SH-SY5Y (cell line): ENCODE data around the gene NBL1.

Experiments
- GATA2 ChIP-seq: IDR thresholded peaks from 2 replicates; pipeline ENCODE4 v1.6.1; 2011; ENCODE audit warnings: mild to moderate bottlenecking, low read depth, low read length
- GATA3 ChIP-seq: IDR thresholded peaks from 2 replicates; pipeline ENCODE4 v1.6.1; 2011; ENCODE audit warnings: low read depth, mild to moderate bottlenecking, low read length, moderate library complexity

DNA sequence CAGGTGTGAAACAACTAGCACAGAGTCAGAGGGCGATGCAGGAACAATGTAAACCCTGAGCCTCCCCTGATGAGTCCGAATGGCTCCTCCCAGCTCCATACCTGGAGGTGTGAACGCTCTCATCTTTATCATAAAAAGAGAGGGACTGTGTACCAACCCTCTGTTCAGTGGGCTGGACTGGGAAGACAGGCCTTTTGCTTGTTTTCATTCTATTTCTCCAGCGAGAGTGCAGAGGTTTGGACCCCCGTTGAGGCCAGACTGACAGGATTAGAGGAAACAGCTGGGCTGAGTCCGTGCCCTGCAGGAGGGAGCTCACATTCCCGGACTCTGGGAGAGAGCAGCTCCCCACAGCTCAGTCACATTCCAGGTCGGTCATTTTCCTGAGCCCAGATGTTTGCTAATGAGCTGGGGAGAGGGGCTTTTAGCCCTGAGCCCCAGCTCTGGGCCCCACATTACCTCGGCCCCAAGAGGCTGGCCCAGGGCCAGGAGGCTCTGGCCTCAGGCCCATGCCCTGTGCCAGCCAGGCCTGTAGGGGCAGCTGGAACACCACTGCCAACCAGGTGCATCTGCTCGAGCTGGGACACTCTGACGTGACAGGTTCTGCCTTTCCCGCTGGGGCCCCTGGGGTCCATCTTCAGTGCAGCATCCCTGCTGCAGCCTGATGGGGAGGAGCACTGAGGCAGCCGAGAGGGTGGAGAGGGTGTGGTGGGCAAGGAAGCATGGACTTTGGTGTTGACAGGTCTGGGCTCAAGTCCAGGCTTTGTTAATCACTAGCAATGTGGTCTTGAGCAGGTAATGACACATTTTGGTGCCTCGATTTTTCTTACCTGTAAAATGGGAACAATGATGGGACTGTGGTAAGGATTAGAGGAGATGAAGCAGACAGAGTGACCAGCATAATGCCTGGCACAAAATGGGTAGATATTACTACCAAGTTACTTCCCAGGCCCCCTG, 3.5 kb upstream of the NBL1 start:
- TF ChIP-seq GATA3 (no peak), GATA2 (no peak)
